Naive thymus-derived CD4-positive, alpha-beta T cell (primary cell): Measurements from ENCODE around the gene PKP4. TPM values are rescaled to one million over a fixed set of nuclear protein-coding genes. Genes with fewer than 3 reads are reported as not detected.
A peak's percentile ranks its signal among the peaks of the same experiment; 100 is the strongest.

Experiments used
- ATAC-seq: fragments of 150-1000 bp; cut with Tn5 transposase; 2 replicates; pipeline ENCODE4 v1.10.0; 2021; ENCODE audit warnings: mild to moderate bottlenecking, moderate library complexity
- CTCF ChIA-PET: fragments of 350-600 bp; sonication (Branson Sonifier 250); formaldehyde crosslinking; loops from one replicate; lab custom pipeline; 2021; ENCODE audit warnings: antibody characterized with exemption; lab: Charles Lee
- POLR2A ChIA-PET: fragments of 350-600 bp; sonication (Branson Sonifier 250); formaldehyde crosslinking; loops from one replicate; lab custom pipeline; 2021; ENCODE audit warnings: antibody characterized with exemption, inconsistent platforms; lab: Charles Lee
- DNase-seq, 9 donors: peaks; one replicate each; pipeline versions ENCODE4 v3.0.0 to v3.0.0-alpha.2; 2020 to 2022; ENCODE audit warnings: mixed read lengths in 1 of 9
- H3K27ac ChIP-seq: one replicate; pipeline ENCODE4 v1.7.0; 2013; ENCODE audit warnings: mild to moderate bottlenecking, low read depth, low read length, moderate library complexity
- H3K27me3 ChIP-seq, 2 donors: one replicate each; pipeline ENCODE4 v1.7.0; 2013; ENCODE audit warnings: low read length in 2 of 2, mild to moderate bottlenecking in 2 of 2, moderate library complexity in 2 of 2; ENCODE audit not compliant: control insufficient read depth in 2 of 2, insufficient read depth in 2 of 2
- H3K36me3 ChIP-seq, 3 experiments: 1 replicate in 2 of 3; 2 replicates in 1 of 3; pipeline ENCODE4 v1.7.0; 2013; ENCODE audit warnings: low read length in 3 of 3, mild to moderate bottlenecking in 3 of 3, moderate library complexity in 1 of 3; ENCODE audit not compliant: insufficient read depth in 3 of 3, control insufficient read depth in 2 of 3
- H3K4me1 ChIP-seq, 2 donors: one replicate each; pipeline ENCODE4 v1.7.0; 2013; ENCODE audit warnings: low read length in 2 of 2, mild to moderate bottlenecking in 2 of 2, moderate library complexity in 1 of 2; ENCODE audit not compliant: control insufficient read depth in 2 of 2, insufficient read depth in 2 of 2
- H3K4me3 ChIP-seq: 2 replicates; pipeline ENCODE4 v1.7.0; 2013; ENCODE audit warnings: mild to moderate bottlenecking, low read length
- H3K9me3 ChIP-seq, 3 experiments: 1 replicate in 2 of 3; 2 replicates in 1 of 3; pipeline ENCODE4 v1.7.0; 2013; ENCODE audit warnings: low read length in 3 of 3; ENCODE audit not compliant: control insufficient read depth in 2 of 3
- H3K27ac Mint-ChIP-seq, 9 donors: one replicate each; pipeline ENCODE4 v1.8.0; 2020 to 2022; ENCODE audit warnings: mixed read lengths in 9 of 9, mild to moderate bottlenecking in 8 of 9, moderate library complexity in 5 of 9, inconsistent platforms in 2 of 9
- H3K27me3 Mint-ChIP-seq, 5 donors: one replicate each; pipeline ENCODE4 v1.8.0; 2021 to 2022; ENCODE audit warnings: mixed read lengths in 5 of 5, mild to moderate bottlenecking in 1 of 5
- H3K36me3 Mint-ChIP-seq, 5 donors: one replicate each; pipeline ENCODE4 v1.8.0; 2020 to 2022; ENCODE audit warnings: mixed read lengths in 5 of 5, mild to moderate bottlenecking in 3 of 5, inconsistent platforms in 1 of 5
- H3K4me1 Mint-ChIP-seq, 7 donors: one replicate each; pipeline ENCODE4 v1.8.0; 2020 to 2022; ENCODE audit warnings: mixed read lengths in 7 of 7, mild to moderate bottlenecking in 3 of 7, inconsistent platforms in 1 of 7
- H3K4me3 Mint-ChIP-seq, 10 donors: one replicate each; pipeline ENCODE4 v1.8.0; 2020 to 2022; ENCODE audit warnings: mild to moderate bottlenecking in 10 of 10, mixed read lengths in 10 of 10, moderate library complexity in 6 of 10, inconsistent platforms in 2 of 10
- H3K9me3 Mint-ChIP-seq, 11 donors: one replicate each; pipeline ENCODE4 v1.8.0; 2020 to 2022; ENCODE audit warnings: mixed read lengths in 11 of 11, mild to moderate bottlenecking in 4 of 11, inconsistent platforms in 1 of 11, moderate library complexity in 1 of 11
- intact Hi-C, 2 donors: fragments of 100-400 bp; cut with micrococcal nuclease; formaldehyde crosslinking; loops; one replicate each; pipeline ENCODE4 v1.15.1; 2023
- polyA plus RNA-seq, 2 donors: library from polyadenylated mRNA; unstranded; fragments of 300-500 nt; fragmentation: Illumina TruSeq; gene quantifications; one replicate each; pipeline ENCODE4 v1.2.3, GENCODE V29; 2021
- total RNA-seq, 6 experiments: library from RNA in 5 of 6; stranded (reverse) in 5 of 6; gene quantifications; 1 replicate in 5 of 6; 2 replicates in 1 of 6; pipeline ENCODE4 v1.2.3 and lab custom pipeline; 2021 to 2026

The PKP4 gene
- total and polyA plus RNA-seq, 7 experiments from 2014 or later: 1.3 to 33.2 (median 16.6) TPM

DNA sequence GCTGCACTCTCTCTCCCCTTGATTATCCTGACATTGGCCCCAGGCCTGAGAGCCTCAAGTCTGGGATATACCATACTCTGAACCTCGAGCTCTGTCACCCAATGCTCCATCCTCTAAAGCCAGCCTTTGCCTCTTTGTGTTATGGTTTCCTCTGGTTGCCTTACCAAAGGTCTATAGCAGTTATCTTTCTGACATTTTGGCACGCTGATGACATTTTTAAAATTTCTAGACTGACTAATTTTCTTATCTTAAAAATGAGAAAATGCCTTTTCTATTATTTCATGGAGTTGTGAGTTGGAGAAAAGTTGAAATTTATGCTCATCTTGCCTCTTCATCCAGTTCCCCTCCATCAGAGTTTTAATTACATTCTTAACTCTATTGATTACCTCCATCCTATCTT, 62.7 kb downstream of the PKP4 start:
- Mint-ChIP-seq H3K27me3 (no peaks in the 10 kb centered on the region), H3K4me3 (peak overlapping the region in 1 of 10 donors; percentile 16), H3K36me3 (peaks cover 0 to 23% (median 15%) of the 10 kb centered on the region in 5 donors), H3K9me3 (peaks cover 0 to 15% (median 3%) of the 10 kb centered on the region in 11 donors), H3K27ac (no peak overlapping the region), H3K4me1 (peaks cover 0 to 4% (median 0%) of the 10 kb centered on the region in 7 donors)
- ChIA-PET CTCF (no interaction called here), POLR2A (no interaction called here)
- H3K27me3 ChIP-seq: no peaks in the 10 kb centered on the region
- ATAC-seq (no peak), DNase-seq (no peak)
- H3K36me3 ChIP-seq: no peaks in the 10 kb centered on the region
- H3K4me1 ChIP-seq: no peaks in the 10 kb centered on the region
- H3K9me3 ChIP-seq: no peaks in the 10 kb centered on the region
- H3K27ac ChIP-seq: no peak overlapping the region
- intact Hi-C loops: no loop called here
- no peak overlapping the region for H3K4me3 ChIP-seq

DNA sequence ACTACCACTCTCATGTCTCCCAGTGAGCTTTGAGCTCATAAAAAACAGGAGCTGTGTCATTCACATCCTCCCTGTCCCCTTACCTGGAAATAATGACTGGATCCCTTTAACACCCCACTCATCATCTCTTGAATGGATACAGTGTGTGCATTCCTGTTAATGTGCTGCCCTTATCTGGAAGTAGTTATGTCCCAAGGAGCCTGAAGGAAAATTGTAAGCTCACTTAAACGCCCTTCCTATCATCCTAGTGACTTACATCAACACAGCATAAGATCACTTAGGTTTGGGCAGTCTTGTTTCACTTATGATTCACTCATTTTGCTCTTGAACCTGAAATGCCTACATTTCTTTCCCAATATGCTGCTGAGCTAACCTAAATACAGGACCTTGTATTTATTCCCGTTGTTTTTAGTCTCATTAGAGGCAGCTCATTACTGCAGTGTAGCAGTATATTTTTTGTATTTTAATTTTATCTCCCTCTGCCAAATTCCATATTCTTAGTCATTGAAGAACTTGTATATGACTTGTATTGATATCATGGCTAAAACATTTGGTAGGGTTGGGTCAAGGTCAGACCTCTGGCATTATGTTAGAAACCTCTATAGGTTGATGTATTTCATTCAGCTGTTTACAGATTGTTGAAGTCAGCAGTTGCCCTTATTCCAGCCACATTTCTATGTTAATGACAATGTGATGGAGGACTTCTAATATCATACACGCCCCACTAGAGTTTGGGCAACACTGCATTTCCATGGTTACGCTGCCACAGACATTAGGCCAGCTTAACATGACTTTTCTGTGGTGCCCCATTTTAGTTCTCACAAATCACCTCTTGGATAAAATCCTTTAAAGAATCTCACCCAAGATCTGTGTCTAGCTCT, 72.9 kb downstream of the PKP4 start:
- H3K36me3 Mint-ChIP-seq: peaks cover 0 to 12% (median 0%) of the 10 kb centered on the region in 5 donors
- H3K27ac Mint-ChIP-seq: no peak overlapping the region
- no peaks in the 10 kb centered on the region for H3K27me3 Mint-ChIP-seq
- H3K4me3 Mint-ChIP-seq: no peak overlapping the region
- H3K36me3 ChIP-seq: no peaks in the 10 kb centered on the region
- ATAC-seq: no peak
- H3K4me3 ChIP-seq: no peak overlapping the region
- DNase-seq: no peak
- H3K27me3 ChIP-seq: no peaks in the 10 kb centered on the region
- H3K27ac ChIP-seq: no peak overlapping the region
- intact Hi-C loops: no loop called here
- ChIA-PET CTCF (no interaction called here), POLR2A (no interaction called here)
- no peaks in the 10 kb centered on the region for H3K9me3 Mint-ChIP-seq
- H3K9me3 ChIP-seq: no peaks in the 10 kb centered on the region
- H3K4me1 Mint-ChIP-seq: no peaks in the 10 kb centered on the region
- H3K4me1 ChIP-seq: no peaks in the 10 kb centered on the region

DNA sequence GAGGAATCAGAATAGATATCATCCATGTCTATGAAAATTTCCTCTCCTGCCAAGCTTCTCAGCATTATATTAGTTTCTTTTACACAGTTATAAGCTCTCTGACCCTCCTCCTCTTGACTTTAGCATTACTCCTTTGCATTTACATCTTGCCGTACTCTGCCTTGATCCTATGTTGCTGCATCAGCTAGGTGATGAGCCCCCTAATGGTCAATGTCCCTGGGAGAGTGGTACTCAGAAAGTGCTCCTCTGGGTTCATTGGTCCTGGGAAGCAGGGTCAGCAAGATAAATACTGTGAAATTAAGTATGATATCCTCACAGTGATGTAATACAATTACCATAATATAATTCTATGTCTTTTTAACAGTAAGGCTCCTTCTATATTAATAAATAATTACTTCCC, 74.1 kb downstream of the PKP4 start:
- no peaks in the 10 kb centered on the region for H3K27me3 Mint-ChIP-seq
- no peaks in the 10 kb centered on the region for H3K9me3 Mint-ChIP-seq
- Histone ChIP-seq H3K27me3 (no peaks in the 10 kb centered on the region), H3K4me3 (no peak overlapping the region), H3K4me1 (no peaks in the 10 kb centered on the region), H3K9me3 (no peaks in the 10 kb centered on the region), H3K36me3 (no peaks in the 10 kb centered on the region), H3K27ac (no peak overlapping the region)
- no peaks in the 10 kb centered on the region for H3K4me1 Mint-ChIP-seq
- peaks cover 0 to 16% (median 5%) of the 10 kb centered on the region in 5 donors for H3K36me3 Mint-ChIP-seq
- DNase-seq: no peak
- CTCF ChIA-PET: no interaction called here
- no peak overlapping the region for H3K27ac Mint-ChIP-seq
- intact Hi-C loops: no loop called here
- POLR2A ChIA-PET: interaction anchor here (0.6 kb wide), 1 partner anchor 9 kb away, joined by 6 read pairs; no protein-coding TSS in a partner anchor
- H3K4me3 Mint-ChIP-seq: no peak overlapping the region
- ATAC-seq: no peak

DNA sequence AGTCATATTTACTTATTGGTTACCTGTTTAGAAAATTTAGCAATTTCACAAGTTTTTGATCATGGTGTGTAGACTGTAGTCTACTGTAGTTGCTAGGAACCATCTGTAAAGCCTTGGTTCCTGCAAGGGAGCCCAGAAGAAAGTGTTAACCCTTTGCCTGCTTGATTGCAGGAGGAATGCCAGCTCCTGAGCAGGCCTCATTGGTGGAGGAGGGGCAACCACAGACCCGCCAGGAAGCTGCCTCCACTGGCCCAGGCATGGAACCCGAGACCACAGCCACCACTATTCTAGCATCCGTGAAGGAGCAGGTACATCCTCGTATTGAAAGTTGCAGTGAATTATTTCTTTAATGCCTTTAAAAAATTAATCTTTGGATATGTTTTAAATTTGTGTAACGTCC, 76.3 kb downstream of the PKP4 start:
- H3K36me3 Mint-ChIP-seq: peaks cover 0 to 23% (median 16%) of the 10 kb centered on the region in 5 donors
- peaks cover 0 to 4% (median 0%) of the 10 kb centered on the region in 7 donors for H3K4me1 Mint-ChIP-seq
- H3K27me3 ChIP-seq: no peaks in the 10 kb centered on the region
- no peaks in the 10 kb centered on the region for H3K9me3 Mint-ChIP-seq
- no peaks in the 10 kb centered on the region for H3K27me3 Mint-ChIP-seq
- H3K4me3 Mint-ChIP-seq: no peak overlapping the region
- H3K4me3 ChIP-seq: no peak overlapping the region
- intact Hi-C loops: no loop called here
- POLR2A ChIA-PET: no interaction called here
- H3K4me1 ChIP-seq: no peaks in the 10 kb centered on the region
- H3K36me3 ChIP-seq: no peaks in the 10 kb centered on the region
- CTCF ChIA-PET: no interaction called here
- no peak overlapping the region for H3K27ac Mint-ChIP-seq
- no peak for DNase-seq
- H3K27ac ChIP-seq: no peak overlapping the region
- H3K9me3 ChIP-seq: no peaks in the 10 kb centered on the region
- no peak for ATAC-seq

DNA sequence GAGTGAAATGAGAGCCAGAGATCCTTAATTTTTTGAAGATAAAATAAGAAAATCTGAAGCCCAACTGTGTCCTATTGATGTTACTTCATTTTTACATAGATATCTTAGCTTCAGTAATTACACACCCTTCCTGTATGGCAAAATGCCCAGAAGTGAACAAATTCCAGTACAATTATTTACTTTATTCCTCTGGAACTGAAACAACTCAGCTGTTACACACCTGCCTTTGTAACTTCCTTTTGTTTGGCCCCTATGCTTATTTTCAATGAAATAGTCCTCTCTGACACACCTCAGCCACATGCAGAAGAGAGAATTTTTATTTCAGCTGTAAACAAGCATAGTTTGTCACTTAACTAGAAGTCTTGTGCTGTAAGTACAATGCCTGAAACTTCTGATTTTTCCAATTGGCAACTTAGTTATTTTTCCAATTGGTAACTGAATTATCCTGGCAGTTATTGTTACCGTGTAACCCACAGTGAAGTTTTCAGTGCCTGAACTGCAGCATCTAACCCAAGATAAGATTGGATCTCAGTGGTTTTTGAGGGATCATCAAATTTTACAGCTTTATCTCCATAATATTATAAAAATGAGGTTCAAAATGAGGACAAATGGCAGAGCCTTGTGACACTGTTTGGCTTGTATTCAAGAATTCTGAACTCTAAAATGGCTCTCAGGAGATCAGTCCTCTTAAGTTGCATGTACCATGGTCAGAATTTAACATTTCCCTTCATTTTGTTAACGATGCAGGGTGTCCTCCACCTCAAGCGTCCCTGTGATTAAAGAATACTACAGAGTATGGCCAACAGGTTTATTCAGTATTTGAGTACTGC, 82.6 kb downstream of the PKP4 start:
- DNase-seq (no peak), ATAC-seq (no peak)
- Mint-ChIP-seq H3K27ac (no peak overlapping the region), H3K36me3 (peaks cover 0 to 22% (median 11%) of the 10 kb centered on the region in 5 donors), H3K27me3 (no peaks in the 10 kb centered on the region), H3K9me3 (no peaks in the 10 kb centered on the region), H3K4me1 (peaks cover 0 to 9% (median 3%) of the 10 kb centered on the region in 7 donors), H3K4me3 (no peak overlapping the region)
- ChIA-PET POLR2A (no interaction called here), CTCF (interaction anchor here (0.6 kb wide), 1 partner anchor 1241 kb away, joined by 3 read pairs; no protein-coding TSS in a partner anchor)
- no peak overlapping the region for H3K4me3 ChIP-seq
- no peaks in the 10 kb centered on the region for H3K36me3 ChIP-seq
- no peaks in the 10 kb centered on the region for H3K9me3 ChIP-seq
- no peak overlapping the region for H3K27ac ChIP-seq
- no peaks in the 10 kb centered on the region for H3K4me1 ChIP-seq
- intact Hi-C loops: no loop called here
- no peaks in the 10 kb centered on the region for H3K27me3 ChIP-seq

DNA sequence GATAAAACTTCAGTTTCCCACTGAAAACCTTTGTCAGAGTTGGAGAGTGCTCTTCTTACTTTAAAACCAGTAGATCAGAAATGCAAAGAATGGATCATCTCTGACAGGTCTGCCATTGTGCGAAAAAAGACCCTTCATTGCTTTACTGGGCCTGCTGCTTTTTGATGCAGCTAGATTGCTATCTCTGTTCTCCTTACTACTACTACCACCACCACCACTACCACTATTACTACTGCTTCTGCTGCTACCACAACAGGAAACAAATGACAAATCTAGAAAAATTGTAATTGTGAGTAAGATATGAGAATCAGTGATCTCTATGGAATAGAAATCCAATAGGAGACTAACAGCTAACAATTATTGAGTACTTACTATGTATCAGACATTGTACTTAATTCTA, 85.8 kb downstream of the PKP4 start:
- DNase-seq: no peak
- Histone ChIP-seq H3K36me3 (no peaks in the 10 kb centered on the region), H3K27ac (no peak overlapping the region), H3K4me1 (peaks cover 0 to 3% of the 10 kb centered on the region in 2 donors), H3K9me3 (no peaks in the 10 kb centered on the region), H3K4me3 (no peak overlapping the region), H3K27me3 (no peaks in the 10 kb centered on the region)
- POLR2A ChIA-PET: no interaction called here
- H3K4me3 Mint-ChIP-seq: no peak overlapping the region
- peaks cover 0 to 22% (median 17%) of the 10 kb centered on the region in 7 donors for H3K4me1 Mint-ChIP-seq
- no peaks in the 10 kb centered on the region for H3K27me3 Mint-ChIP-seq
- intact Hi-C loops: no loop called here
- CTCF ChIA-PET: no interaction called here
- ATAC-seq: no peak
- H3K9me3 Mint-ChIP-seq: no peaks in the 10 kb centered on the region
- H3K36me3 Mint-ChIP-seq: peaks cover 0 to 18% (median 12%) of the 10 kb centered on the region in 5 donors
- H3K27ac Mint-ChIP-seq: no peak overlapping the region
